Measurements from ENCODE around the gene CSRNP2. TPM values are rescaled to one million over a fixed set of nuclear protein-coding genes. Genes with fewer than 3 reads are reported as not detected.

The CSRNP2 gene
- total and polyA plus RNA-seq, 2 of the 13 experiments (the other 11 are each of a cell fraction or from before 2014, with no cell fraction given) = 4.8 to 7.3 TPM

DNA sequence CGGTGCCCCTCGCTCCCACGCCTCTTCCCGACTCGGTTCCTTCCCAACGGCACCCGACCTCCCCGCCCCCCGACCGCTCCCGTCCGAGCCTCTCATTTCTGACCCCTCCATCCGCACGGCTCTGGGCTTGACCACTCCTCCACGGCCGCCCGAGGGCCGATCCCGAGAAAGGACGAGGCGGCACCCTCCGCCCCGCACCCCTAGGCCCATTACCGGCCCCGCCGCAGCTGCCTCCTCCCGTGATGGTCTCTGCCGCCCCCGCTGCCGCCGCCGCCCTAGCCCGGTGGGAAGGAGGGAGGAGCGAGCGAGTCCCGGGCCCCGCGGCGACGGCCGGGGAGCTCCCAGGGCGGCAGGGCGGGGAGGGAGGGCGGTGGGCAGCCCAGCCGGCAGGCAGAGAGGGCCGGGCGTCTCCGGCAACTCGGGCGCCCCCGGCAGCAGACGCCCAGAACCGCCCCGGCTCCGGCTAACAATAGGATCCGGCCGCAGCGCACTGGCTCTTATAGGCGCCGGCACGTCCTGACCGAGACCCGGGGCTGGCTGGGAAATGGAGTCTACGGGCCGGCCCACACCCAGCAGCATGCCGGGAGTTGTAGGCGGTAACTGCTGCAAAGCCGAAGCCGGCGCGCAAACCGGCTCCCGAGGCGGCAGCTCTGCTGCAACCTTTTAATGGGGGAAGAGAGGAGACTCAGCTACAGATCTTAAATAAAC, at the start of gene CSRNP2 (continued):
- no peak for TF ChIP-seq REL (CRISPR knock-in tag; conservative IDR thresholded peaks at IDR 0.05)
- TF ChIP-seq ZNF615 (CRISPR knock-in tag; IDR thresholded peaks at IDR 0.05; ENCODE audit: borderline replicate concordance) = no peak
- peak; percentile 76 for TF ChIP-seq HDAC1 (CRISPR knock-in tag; IDR thresholded peaks at IDR 0.05)
- TF ChIP-seq ZNF263 (CRISPR knock-in tag; IDR thresholded peaks at IDR 0.05) = peak; percentile 19; the same call in 1 of the 2 replicates
- TF ChIP-seq ZNF768 (CRISPR knock-in tag; IDR thresholded peaks at IDR 0.05) = no peak; the same call in 1 of the 2 replicates
- no peak for TF ChIP-seq HOXA9 (CRISPR knock-in tag; IDR thresholded peaks at IDR 0.05; ENCODE audit: borderline replicate concordance)
- TF ChIP-seq, protein P1, sequence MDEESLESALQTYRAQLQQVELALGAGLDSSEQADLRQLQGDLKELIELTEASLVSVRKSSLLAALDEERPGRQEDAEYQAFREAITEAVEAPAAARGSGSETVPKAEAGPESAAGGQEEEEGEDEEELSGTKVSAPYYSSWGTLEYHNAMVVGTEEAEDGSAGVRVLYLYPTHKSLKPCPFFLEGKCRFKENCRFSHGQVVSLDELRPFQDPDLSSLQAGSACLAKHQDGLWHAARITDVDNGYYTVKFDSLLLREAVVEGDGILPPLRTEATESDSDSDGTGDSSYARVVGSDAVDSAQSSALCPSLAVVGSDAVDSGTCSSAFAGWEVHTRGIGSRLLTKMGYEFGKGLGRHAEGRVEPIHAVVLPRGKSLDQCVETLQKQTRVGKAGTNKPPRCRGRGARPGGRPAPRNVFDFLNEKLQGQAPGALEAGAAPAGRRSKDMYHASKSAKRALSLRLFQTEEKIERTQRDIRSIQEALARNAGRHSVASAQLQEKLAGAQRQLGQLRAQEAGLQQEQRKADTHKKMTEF (CRISPR knock-in tag; IDR thresholded peaks at IDR 0.05) = peak; percentile 73; the same call in 1 of the 2 replicates
- peak; percentile 97 for TF ChIP-seq POLR2AphosphoS5 (IDR thresholded peaks at IDR 0.05; ENCODE audit: low read depth, low read length)
- no peak for TF ChIP-seq MIXL1 (CRISPR knock-in tag; IDR thresholded peaks at IDR 0.05)
- no peak for TF ChIP-seq PAF1 (CRISPR knock-in tag; IDR thresholded peaks at IDR 0.05)
- no peak for TF ChIP-seq ZNF619 (CRISPR knock-in tag; IDR thresholded peaks at IDR 0.05)
- peak; percentile 15; the same call in 1 of the 2 replicates for TF ChIP-seq STAG1 (CRISPR knock-in tag; IDR thresholded peaks at IDR 0.05)
- TF ChIP-seq ZNF124 (CRISPR knock-in tag; IDR thresholded peaks at IDR 0.05) = peak; percentile 90
- TF ChIP-seq, protein P2, sequence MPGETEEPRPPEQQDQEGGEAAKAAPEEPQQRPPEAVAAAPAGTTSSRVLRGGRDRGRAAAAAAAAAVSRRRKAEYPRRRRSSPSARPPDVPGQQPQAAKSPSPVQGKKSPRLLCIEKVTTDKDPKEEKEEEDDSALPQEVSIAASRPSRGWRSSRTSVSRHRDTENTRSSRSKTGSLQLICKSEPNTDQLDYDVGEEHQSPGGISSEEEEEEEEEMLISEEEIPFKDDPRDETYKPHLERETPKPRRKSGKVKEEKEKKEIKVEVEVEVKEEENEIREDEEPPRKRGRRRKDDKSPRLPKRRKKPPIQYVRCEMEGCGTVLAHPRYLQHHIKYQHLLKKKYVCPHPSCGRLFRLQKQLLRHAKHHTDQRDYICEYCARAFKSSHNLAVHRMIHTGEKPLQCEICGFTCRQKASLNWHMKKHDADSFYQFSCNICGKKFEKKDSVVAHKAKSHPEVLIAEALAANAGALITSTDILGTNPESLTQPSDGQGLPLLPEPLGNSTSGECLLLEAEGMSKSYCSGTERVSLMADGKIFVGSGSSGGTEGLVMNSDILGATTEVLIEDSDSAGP (CRISPR knock-in tag; IDR thresholded peaks at IDR 0.05; ENCODE audit: borderline replicate concordance) = peak; percentile 55; the same call in 1 of the 2 replicates
- no peak for TF ChIP-seq ZNF256 (CRISPR knock-in tag; conservative IDR thresholded peaks at IDR 0.05)
- TF ChIP-seq ZNF484 (CRISPR knock-in tag; IDR thresholded peaks at IDR 0.05; ENCODE audit: borderline replicate concordance, low read depth) = no peak
- TF ChIP-seq NPAS2 (CRISPR knock-in tag; IDR thresholded peaks at IDR 0.05; ENCODE audit: borderline replicate concordance) = no peak
- no peak for TF ChIP-seq ZNF335 (CRISPR knock-in tag; IDR thresholded peaks at IDR 0.05)
- peak; percentile 56; the same call in 1 of the 2 replicates for TF ChIP-seq SMYD3 (CRISPR knock-in tag; IDR thresholded peaks at IDR 0.05)
- TF ChIP-seq FOXA3 (CRISPR knock-in tag; IDR thresholded peaks at IDR 0.05) = 0 out of 2 replicates have a peak, but pooled peaks have one; percentile 35
- peak; percentile 72 for TF ChIP-seq SALL1 (CRISPR knock-in tag; IDR thresholded peaks at IDR 0.05)
- peak; percentile 71 for TF ChIP-seq PHF5A (CRISPR knock-in tag; IDR thresholded peaks at IDR 0.05; ENCODE audit: low read depth, unreplicated experiment)
- no peak for TF ChIP-seq SOX13 (IDR thresholded peaks at IDR 0.05)
- peak in 1 of 2 experiments; percentile 66; a peak in 1 of 4 replicates for TF ChIP-seq SOX13 (CRISPR knock-in tag; conservative IDR thresholded peaks at IDR 0.05 in 1 of 2, IDR thresholded peaks at IDR 0.05 in 1 of 2)
- TF ChIP-seq NFYC (CRISPR knock-in tag; IDR thresholded peaks at IDR 0.05) = peak; percentile 28; the same call in 1 of the 2 replicates
- TF ChIP-seq, protein P3, sequence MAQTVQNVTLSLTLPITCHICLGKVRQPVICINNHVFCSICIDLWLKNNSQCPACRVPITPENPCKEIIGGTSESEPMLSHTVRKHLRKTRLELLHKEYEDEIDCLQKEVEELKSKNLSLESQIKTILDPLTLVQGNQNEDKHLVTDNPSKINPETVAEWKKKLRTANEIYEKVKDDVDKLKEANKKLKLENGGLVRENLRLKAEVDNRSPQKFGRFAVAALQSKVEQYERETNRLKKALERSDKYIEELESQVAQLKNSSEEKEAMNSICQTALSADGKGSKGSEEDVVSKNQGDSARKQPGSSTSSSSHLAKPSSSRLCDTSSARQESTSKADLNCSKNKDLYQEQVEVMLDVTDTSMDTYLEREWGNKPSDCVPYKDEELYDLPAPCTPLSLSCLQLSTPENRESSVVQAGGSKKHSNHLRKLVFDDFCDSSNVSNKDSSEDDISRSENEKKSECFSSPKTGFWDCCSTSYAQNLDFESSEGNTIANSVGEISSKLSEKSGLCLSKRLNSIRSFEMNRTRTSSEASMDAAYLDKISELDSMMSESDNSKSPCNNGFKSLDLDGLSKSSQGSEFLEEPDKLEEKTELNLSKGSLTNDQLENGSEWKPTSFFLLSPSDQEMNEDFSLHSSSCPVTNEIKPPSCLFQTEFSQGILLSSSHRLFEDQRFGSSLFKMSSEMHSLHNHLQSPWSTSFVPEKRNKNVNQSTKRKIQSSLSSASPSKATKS (CRISPR knock-in tag; IDR thresholded peaks at IDR 0.05) = no peak
- no peak for TF ChIP-seq ZSCAN30 (CRISPR knock-in tag; IDR thresholded peaks at IDR 0.05)
- TF ChIP-seq ZNF383 (CRISPR knock-in tag; IDR thresholded peaks at IDR 0.05; ENCODE audit: borderline replicate concordance) = no peak

All from HepG2 (cell line).